OCI-LY1 (cell line): Measurements from ENCODE around the gene RASD1.

Source experiments
- H2AFZ ChIP-seq: fragments of 200-600 bp; sonication (generic), shearing (Covaris generic); 2 replicates; pipeline ENCODE4 v1.6.0; 2014; ENCODE audit warnings: antibody characterized with exemption, mild to moderate bottlenecking, low read length
- H3F3A ChIP-seq: fragments of 200-600 bp; sonication (generic), shearing (Covaris generic); 2 replicates; pipeline ENCODE4 v1.6.0; 2014; ENCODE audit warnings: mild to moderate bottlenecking, antibody characterized with exemption, low read length, moderate library complexity; ENCODE audit not compliant: insufficient read depth
- H3K27ac ChIP-seq: fragments of 200-600 bp; sonication (generic); 2 replicates; pipeline ENCODE4 v1.5.1; 2014; ENCODE audit warnings: low read length, mixed run types, mild to moderate bottlenecking, low read depth; ENCODE audit not compliant: poor library complexity, severe bottlenecking
- H3K27me3 ChIP-seq: fragments of 200-600 bp; sonication (generic); 2 replicates; pipeline ENCODE4 v1.6.0; 2014; ENCODE audit warnings: antibody characterized with exemption, mild to moderate bottlenecking, low read length, moderate library complexity; ENCODE audit not compliant: insufficient read depth
- H3K36me3 ChIP-seq: fragments of 200-600 bp; sonication (generic); 2 replicates; pipeline ENCODE4 v1.6.1; 2014; ENCODE audit warnings: mild to moderate bottlenecking, antibody characterized with exemption, low read length, moderate library complexity, mixed read lengths; ENCODE audit not compliant: insufficient read depth
- H3K4me1 ChIP-seq: fragments of 200-600 bp; sonication (generic); 2 replicates; pipeline ENCODE4 v1.5.1; 2014; ENCODE audit warnings: mild to moderate bottlenecking, low read length, moderate library complexity; ENCODE audit not compliant: insufficient read depth, severe bottlenecking
- H3K4me2 ChIP-seq: fragments of 200-600 bp; sonication (generic), shearing (Covaris generic); 2 replicates; pipeline ENCODE4 v1.6.1; 2014; ENCODE audit warnings: low read length
- H3K4me3 ChIP-seq: fragments of 200-600 bp; sonication (generic); 2 replicates; pipeline ENCODE4 v1.5.1; 2014; ENCODE audit warnings: low read length, low read depth, mild to moderate bottlenecking, mixed read lengths; ENCODE audit not compliant: poor library complexity, severe bottlenecking
- H3K79me2 ChIP-seq: fragments of 200-600 bp; shearing (Covaris generic); 2 replicates; pipeline ENCODE4 v1.6.1; 2016; ENCODE audit warnings: mixed run types, low read length, mixed read lengths; ENCODE audit not compliant: insufficient read depth
- H3K9ac ChIP-seq: fragments of 200-600 bp; sonication (generic), shearing (Covaris generic); 2 replicates; pipeline ENCODE4 v1.6.1; 2014; ENCODE audit warnings: mild to moderate bottlenecking, low read length, mixed read lengths
- H3K9me2 ChIP-seq: fragments of 200-600 bp; sonication (generic), shearing (Covaris generic); 2 replicates; pipeline ENCODE4 v1.6.1; 2014; ENCODE audit warnings: low read depth, mild to moderate bottlenecking, low read length, mixed read lengths
- H3K9me3 ChIP-seq: fragments of 200-600 bp; shearing (Covaris generic); 2 replicates; pipeline ENCODE4 v1.6.1; 2014; ENCODE audit warnings: low read length, mixed read lengths
- H4K20me1 ChIP-seq: fragments of 200-600 bp; sonication (generic), shearing (Covaris generic); 2 replicates; pipeline ENCODE4 v1.6.0; 2016; ENCODE audit warnings: mild to moderate bottlenecking, low read length; ENCODE audit not compliant: insufficient read depth
- CTCF ChIP-seq: fragments of 200-600 bp; sonication (generic), shearing (Covaris generic); IDR thresholded peaks from 2 replicates; pipeline ENCODE4 v1.5.1; 2017; ENCODE audit warnings: mild to moderate bottlenecking, antibody characterized with exemption, low read length, moderate library complexity, mixed read lengths
- EZH2 ChIP-seq: fragments of 200-600 bp; sonication (generic), shearing (Covaris generic); IDR thresholded peaks from 2 replicates; pipeline ENCODE4 v1.8.0; 2017; ENCODE audit warnings: borderline replicate concordance, mixed run types, mild to moderate bottlenecking, antibody characterized with exemption, low read length, moderate library complexity, mixed read lengths

Gene RASD1

GRCh38 chr17:17454276-17454675 is 41.9 kb downstream of the RASD1 start:
- H3K27me3 ChIP-seq, result 0 out of 2 replicates have a peak, but pooled peaks cover 3% of the 10 kb centered on the region
- H2AFZ ChIP-seq, result no peak overlapping the region
- no peaks in the 10 kb centered on the region for H3F3A ChIP-seq
- H4K20me1 ChIP-seq, result no peaks in the 10 kb centered on the region
- H3K27ac ChIP-seq, result no peak overlapping the region
- TF ChIP-seq CTCF (no peak), EZH2 (no peak)
- no peak overlapping the region for H3K4me3 ChIP-seq
- no peak overlapping the region for H3K9ac ChIP-seq
- no peaks in the 10 kb centered on the region for H3K79me2 ChIP-seq
- H3K9me3 ChIP-seq, result no peaks in the 10 kb centered on the region
- H3K4me2 ChIP-seq, result no peak overlapping the region
- no peaks in the 10 kb centered on the region for H3K36me3 ChIP-seq
- no peaks in the 10 kb centered on the region for H3K4me1 ChIP-seq
- no peaks in the 10 kb centered on the region for H3K9me2 ChIP-seq

GRCh38 chr17:17453088-17453487 is 43.1 kb downstream of the RASD1 start:
- H3F3A ChIP-seq, result no peaks in the 10 kb centered on the region
- no peak overlapping the region for H3K27ac ChIP-seq
- no peak overlapping the region for H3K9ac ChIP-seq
- H3K4me3 ChIP-seq, result no peak overlapping the region
- no peak for TF ChIP-seq EZH2
- TF ChIP-seq CTCF, result no peak
- no peaks in the 10 kb centered on the region for H3K9me3 ChIP-seq
- no peaks in the 10 kb centered on the region for H3K4me1 ChIP-seq
- peaks cover 3% of the 10 kb centered on the region; the same call in 1 of the 2 replicates for H3K27me3 ChIP-seq
- H2AFZ ChIP-seq, result no peak overlapping the region
- H3K4me2 ChIP-seq, result no peak overlapping the region
- H4K20me1 ChIP-seq, result no peaks in the 10 kb centered on the region
- no peaks in the 10 kb centered on the region for H3K79me2 ChIP-seq
- no peaks in the 10 kb centered on the region for H3K9me2 ChIP-seq
- no peaks in the 10 kb centered on the region for H3K36me3 ChIP-seq

DNA sequence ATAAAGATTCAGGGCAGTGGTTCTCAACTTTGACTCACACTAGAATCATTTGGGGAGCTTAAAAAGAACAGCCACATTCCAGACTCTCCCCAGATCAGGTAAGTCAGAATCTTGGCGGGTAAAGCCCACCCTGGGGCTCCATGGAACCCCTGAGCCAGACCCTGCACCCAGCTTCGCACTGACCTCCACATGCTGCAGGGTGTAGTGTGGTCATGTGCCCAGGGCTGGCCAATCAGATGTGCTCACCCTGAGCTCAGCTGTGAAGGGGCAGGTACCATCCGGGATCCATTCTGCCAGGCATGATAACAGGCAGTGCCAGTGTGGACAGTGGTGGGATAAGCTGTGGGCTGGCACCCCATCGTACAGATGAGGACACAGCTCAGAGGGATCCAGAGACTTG is 47.5 kb downstream of the RASD1 start:
- Histone ChIP-seq H3K9me2 (no peaks in the 10 kb centered on the region), H3K27ac (no peak overlapping the region), H4K20me1 (no peaks in the 10 kb centered on the region), H3K79me2 (no peaks in the 10 kb centered on the region), H3K4me1 (no peaks in the 10 kb centered on the region), H3K36me3 (no peaks in the 10 kb centered on the region), H3F3A (no peaks in the 10 kb centered on the region), H3K9ac (no peak overlapping the region), H3K4me3 (no peak overlapping the region), H3K27me3 (peaks cover 3% of the 10 kb centered on the region; the same call in 1 of the 2 replicates), H3K4me2 (no peak overlapping the region), H3K9me3 (no peaks in the 10 kb centered on the region), H2AFZ (no peak overlapping the region)
- no peak for TF ChIP-seq CTCF
- no peak for TF ChIP-seq EZH2
